Measurements from ENCODE around the gene TPST2. TPM values are rescaled to one million over a fixed set of nuclear protein-coding genes. Genes with fewer than 3 reads are reported as not detected.

TPST2 gene
- total RNA-seq, 1 experiment from 2014 or later = 11.8 TPM

DNA sequence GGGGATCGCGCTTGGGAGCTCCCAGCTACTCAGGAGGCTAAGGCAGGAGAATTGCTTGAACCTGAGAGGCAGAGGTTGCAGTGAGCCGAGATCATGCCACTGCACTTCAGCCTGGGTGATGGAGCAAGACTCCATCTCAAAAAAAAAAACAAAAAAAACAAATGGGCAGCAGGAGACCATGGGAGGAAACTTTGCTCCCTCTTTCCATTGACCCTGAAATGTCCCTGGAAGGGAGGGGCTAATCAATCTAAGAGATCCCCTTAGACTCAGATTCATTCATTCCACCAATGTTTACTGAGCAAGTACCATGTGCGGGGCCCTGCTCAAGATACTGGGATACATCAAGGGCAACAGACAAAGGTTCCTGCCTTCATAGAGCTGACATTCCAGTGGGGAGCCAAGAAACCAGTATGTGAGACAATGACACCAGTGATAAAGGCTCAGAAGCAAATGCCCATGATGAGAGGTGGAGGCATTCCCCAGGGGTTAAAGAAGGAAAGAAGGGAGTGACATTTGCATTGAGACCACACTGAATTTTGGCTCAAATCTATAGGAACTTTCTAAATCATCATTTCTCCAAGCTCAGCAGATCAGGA lies 39.9 kb downstream of the TPST2 start:
- Histone ChIP-seq H3K79me2 (ENCODE audit: insufficient read depth, low read length) (no peaks in the 10 kb centered on the region), H3K4me2 (ENCODE audit: low read length) (peak overlapping the region; percentile 36; the same call in 1 of the 2 replicates), H3K4me1 (ENCODE audit: control insufficient read depth in 1 of 2, insufficient read depth in 2 of 2, low read length in 2 of 2) (peaks cover 13 to 17% of the 10 kb centered on the region in 2 experiments), H3K9me3 (ENCODE audit: control insufficient read depth in 1 of 2, insufficient read depth in 1 of 2, low read depth in 1 of 2, low read length in 2 of 2) (no peaks in the 10 kb centered on the region), H3K9ac (ENCODE audit: low read length) (no peak overlapping the region), H4K20me1 (ENCODE audit: insufficient read depth) (no peaks in the 10 kb centered on the region), H3K4me3 (replicated peaks in 1 of 2; ENCODE audit: low read depth in 1 of 2, low read length in 2 of 2) (no peak overlapping the region), H3K27ac (ENCODE audit: low read depth, low read length) (no peak overlapping the region), H2AFZ (ENCODE audit: low read depth, low read length, poor library complexity, severe bottlenecking) (no peak overlapping the region), H3K9me2 (ENCODE audit: insufficient read depth) (no peaks in the 10 kb centered on the region), H3K27me3 (ENCODE audit: insufficient read depth, low read length) (no peaks in the 10 kb centered on the region), H3K36me3 (ENCODE audit: control insufficient read depth in 1 of 2, insufficient read depth in 2 of 2, low read length in 2 of 2) (no peaks in the 10 kb centered on the region)
- intact Hi-C loops (cut with micrococcal nuclease) = no loop called here
- CTCF ChIA-PET = no interaction called here
- no TSS peak for BruUV-seq (replicated peaks)
- ATAC-seq (no peak), DNase-seq (ENCODE audit: low read depth, low spot score) (no peak)
- TF ChIP-seq CEBPB (IDR thresholded peaks at IDR 0.05; ENCODE audit: low read depth) = no peak
- TF ChIP-seq SRF (IDR thresholded peaks at IDR 0.05; ENCODE audit: low read depth) = no peak
- TF ChIP-seq, protein P1, sequence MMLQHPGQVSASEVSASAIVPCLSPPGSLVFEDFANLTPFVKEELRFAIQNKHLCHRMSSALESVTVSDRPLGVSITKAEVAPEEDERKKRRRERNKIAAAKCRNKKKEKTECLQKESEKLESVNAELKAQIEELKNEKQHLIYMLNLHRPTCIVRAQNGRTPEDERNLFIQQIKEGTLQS (IDR thresholded peaks at IDR 0.05) = no peak
- TF ChIP-seq POLR2A (IDR thresholded peaks at IDR 0.05; ENCODE audit: borderline replicate concordance, extremely low read depth, insufficient read depth, insufficient read length) = no peak
- TF ChIP-seq, protein P2, sequence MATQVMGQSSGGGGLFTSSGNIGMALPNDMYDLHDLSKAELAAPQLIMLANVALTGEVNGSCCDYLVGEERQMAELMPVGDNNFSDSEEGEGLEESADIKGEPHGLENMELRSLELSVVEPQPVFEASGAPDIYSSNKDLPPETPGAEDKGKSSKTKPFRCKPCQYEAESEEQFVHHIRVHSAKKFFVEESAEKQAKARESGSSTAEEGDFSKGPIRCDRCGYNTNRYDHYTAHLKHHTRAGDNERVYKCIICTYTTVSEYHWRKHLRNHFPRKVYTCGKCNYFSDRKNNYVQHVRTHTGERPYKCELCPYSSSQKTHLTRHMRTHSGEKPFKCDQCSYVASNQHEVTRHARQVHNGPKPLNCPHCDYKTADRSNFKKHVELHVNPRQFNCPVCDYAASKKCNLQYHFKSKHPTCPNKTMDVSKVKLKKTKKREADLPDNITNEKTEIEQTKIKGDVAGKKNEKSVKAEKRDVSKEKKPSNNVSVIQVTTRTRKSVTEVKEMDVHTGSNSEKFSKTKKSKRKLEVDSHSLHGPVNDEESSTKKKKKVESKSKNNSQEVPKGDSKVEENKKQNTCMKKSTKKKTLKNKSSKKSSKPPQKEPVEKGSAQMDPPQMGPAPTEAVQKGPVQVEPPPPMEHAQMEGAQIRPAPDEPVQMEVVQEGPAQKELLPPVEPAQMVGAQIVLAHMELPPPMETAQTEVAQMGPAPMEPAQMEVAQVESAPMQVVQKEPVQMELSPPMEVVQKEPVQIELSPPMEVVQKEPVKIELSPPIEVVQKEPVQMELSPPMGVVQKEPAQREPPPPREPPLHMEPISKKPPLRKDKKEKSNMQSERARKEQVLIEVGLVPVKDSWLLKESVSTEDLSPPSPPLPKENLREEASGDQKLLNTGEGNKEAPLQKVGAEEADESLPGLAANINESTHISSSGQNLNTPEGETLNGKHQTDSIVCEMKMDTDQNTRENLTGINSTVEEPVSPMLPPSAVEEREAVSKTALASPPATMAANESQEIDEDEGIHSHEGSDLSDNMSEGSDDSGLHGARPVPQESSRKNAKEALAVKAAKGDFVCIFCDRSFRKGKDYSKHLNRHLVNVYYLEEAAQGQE (IDR thresholded peaks at IDR 0.05; ENCODE audit: low read depth) = no peak
- TF ChIP-seq, protein P3, sequence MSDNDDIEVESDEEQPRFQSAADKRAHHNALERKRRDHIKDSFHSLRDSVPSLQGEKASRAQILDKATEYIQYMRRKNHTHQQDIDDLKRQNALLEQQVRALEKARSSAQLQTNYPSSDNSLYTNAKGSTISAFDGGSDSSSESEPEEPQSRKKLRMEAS (IDR thresholded peaks at IDR 0.05) = no peak
- TF ChIP-seq RAD21 (IDR thresholded peaks at IDR 0.05; ENCODE audit: low read depth) = no peak
- TF ChIP-seq CBX3 (IDR thresholded peaks at IDR 0.05; ENCODE audit: low read depth) = no peak
- TF ChIP-seq, protein P4, sequence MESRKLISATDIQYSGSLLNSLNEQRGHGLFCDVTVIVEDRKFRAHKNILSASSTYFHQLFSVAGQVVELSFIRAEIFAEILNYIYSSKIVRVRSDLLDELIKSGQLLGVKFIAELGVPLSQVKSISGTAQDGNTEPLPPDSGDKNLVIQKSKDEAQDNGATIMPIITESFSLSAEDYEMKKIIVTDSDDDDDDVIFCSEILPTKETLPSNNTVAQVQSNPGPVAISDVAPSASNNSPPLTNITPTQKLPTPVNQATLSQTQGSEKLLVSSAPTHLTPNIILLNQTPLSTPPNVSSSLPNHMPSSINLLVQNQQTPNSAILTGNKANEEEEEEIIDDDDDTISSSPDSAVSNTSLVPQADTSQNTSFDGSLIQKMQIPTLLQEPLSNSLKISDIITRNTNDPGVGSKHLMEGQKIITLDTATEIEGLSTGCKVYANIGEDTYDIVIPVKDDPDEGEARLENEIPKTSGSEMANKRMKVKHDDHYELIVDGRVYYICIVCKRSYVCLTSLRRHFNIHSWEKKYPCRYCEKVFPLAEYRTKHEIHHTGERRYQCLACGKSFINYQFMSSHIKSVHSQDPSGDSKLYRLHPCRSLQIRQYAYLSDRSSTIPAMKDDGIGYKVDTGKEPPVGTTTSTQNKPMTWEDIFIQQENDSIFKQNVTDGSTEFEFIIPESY (IDR thresholded peaks at IDR 0.05; ENCODE audit: extremely low read depth, insufficient replicate concordance, low read length) = no peak
- no peak for TF ChIP-seq SIN3A (IDR thresholded peaks at IDR 0.05; ENCODE audit: low read depth)
- no peak for TF ChIP-seq EGR1 (IDR thresholded peaks at IDR 0.05; ENCODE audit: low read depth)
- TF ChIP-seq ZFX (IDR thresholded peaks at IDR 0.05) = no peak
- RAD21 ChIA-PET (ENCODE audit: low non-redundant PET in 1 of 2, low total read pairs in 2 of 2, uncharacterized antibody in 2 of 2, unreplicated experiment in 2 of 2) = no interaction called here
- POLR2A ChIA-PET = no interaction called here

Data from HCT116 (cell line).